Ishikawa (cell line): ENCODE data around the gene ARSA.
A peak's percentile ranks its signal among the peaks of the same experiment; 100 is the strongest.

Experiments used
- CEBPB ChIP-seq: IDR thresholded peaks from 2 replicates; pipeline ENCODE4 v1.6.1; 2012
- CREB1 ChIP-seq: IDR thresholded peaks from 2 replicates; pipeline ENCODE4 v1.6.1; 2012; ENCODE audit warnings: low read depth
- EGR1 ChIP-seq: IDR thresholded peaks from 2 replicates; pipeline ENCODE4 v1.6.1; 2012
- EP300 ChIP-seq: IDR thresholded peaks from 2 replicates; pipeline ENCODE4 v1.6.1; 2012; ENCODE audit warnings: borderline replicate concordance
- FOXM1 ChIP-seq: IDR thresholded peaks from 2 replicates; pipeline ENCODE4 v1.6.1; 2012; ENCODE audit warnings: low read depth, borderline replicate concordance
- NFIC ChIP-seq: IDR thresholded peaks from 2 replicates; pipeline ENCODE4 v1.6.1; 2012
- RAD21 ChIP-seq: IDR thresholded peaks from 2 replicates; pipeline ENCODE4 v1.6.1; 2012; ENCODE audit warnings: low read depth
- TAF1 ChIP-seq: IDR thresholded peaks from 2 replicates; pipeline ENCODE4 v1.6.1; 2012; ENCODE audit warnings: low read depth, mild to moderate bottlenecking
- TCF12 ChIP-seq: IDR thresholded peaks from 2 replicates; pipeline ENCODE4 v1.6.1; 2012; ENCODE audit warnings: low read depth
- TEAD4 ChIP-seq: IDR thresholded peaks from 2 replicates; pipeline ENCODE4 v1.6.1; 2012
- YY1 ChIP-seq: IDR thresholded peaks from 2 replicates; pipeline ENCODE4 v1.6.1; 2012; ENCODE audit warnings: low read depth
- TF ChIP-seq, protein P1 (sequence below): IDR thresholded peaks from 2 replicates; pipeline ENCODE4 v1.6.1; 2012
- TF ChIP-seq, protein P2 (sequence below): IDR thresholded peaks from 2 replicates; pipeline ENCODE4 v1.6.1; 2012
- TF ChIP-seq, protein P3 (sequence below): IDR thresholded peaks from 2 replicates; pipeline ENCODE4 v1.6.1; 2012; ENCODE audit warnings: low read depth, mild to moderate bottlenecking

The ARSA gene

DNA sequence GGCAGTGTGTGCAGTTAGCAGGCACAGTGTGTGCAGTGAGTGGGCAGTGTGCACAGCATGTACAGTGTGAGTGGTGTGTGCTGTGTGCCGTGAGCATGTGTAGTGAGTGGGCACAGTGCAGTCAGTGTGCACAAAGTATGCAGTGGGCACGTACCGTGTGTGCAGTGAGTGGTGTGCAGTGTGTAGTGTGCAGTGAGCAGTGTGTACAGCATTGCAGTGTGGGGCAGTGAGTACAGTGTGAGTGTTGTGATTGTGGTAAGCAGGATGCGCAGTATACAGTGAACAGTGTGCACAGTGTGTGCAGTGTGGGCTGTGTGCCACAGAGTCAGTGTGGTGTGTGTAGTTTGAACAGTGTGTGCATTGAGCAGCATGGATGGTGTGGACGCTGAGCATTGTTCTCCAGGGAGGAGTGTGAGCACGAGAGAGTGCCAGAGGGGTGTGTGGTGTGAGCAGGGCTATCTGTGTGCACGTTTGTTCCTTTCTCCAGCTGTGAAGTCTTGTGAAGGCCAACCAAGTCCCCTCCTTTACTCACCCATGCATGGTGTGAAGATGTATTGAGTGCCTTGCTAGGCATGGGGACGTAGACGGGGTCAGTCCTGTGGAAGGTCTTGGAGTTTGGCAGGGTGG lies 47.7 kb upstream of the ARSA start:
- TF ChIP-seq, protein P1, sequence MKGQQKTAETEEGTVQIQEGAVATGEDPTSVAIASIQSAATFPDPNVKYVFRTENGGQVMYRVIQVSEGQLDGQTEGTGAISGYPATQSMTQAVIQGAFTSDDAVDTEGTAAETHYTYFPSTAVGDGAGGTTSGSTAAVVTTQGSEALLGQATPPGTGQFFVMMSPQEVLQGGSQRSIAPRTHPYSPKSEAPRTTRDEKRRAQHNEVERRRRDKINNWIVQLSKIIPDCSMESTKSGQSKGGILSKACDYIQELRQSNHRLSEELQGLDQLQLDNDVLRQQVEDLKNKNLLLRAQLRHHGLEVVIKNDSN, result no peak
- no peak for TF ChIP-seq NFIC
- TF ChIP-seq TAF1, result no peak
- TF ChIP-seq YY1, result no peak
- TF ChIP-seq, protein P2, sequence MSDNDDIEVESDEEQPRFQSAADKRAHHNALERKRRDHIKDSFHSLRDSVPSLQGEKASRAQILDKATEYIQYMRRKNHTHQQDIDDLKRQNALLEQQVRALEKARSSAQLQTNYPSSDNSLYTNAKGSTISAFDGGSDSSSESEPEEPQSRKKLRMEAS, result no peak

DNA sequence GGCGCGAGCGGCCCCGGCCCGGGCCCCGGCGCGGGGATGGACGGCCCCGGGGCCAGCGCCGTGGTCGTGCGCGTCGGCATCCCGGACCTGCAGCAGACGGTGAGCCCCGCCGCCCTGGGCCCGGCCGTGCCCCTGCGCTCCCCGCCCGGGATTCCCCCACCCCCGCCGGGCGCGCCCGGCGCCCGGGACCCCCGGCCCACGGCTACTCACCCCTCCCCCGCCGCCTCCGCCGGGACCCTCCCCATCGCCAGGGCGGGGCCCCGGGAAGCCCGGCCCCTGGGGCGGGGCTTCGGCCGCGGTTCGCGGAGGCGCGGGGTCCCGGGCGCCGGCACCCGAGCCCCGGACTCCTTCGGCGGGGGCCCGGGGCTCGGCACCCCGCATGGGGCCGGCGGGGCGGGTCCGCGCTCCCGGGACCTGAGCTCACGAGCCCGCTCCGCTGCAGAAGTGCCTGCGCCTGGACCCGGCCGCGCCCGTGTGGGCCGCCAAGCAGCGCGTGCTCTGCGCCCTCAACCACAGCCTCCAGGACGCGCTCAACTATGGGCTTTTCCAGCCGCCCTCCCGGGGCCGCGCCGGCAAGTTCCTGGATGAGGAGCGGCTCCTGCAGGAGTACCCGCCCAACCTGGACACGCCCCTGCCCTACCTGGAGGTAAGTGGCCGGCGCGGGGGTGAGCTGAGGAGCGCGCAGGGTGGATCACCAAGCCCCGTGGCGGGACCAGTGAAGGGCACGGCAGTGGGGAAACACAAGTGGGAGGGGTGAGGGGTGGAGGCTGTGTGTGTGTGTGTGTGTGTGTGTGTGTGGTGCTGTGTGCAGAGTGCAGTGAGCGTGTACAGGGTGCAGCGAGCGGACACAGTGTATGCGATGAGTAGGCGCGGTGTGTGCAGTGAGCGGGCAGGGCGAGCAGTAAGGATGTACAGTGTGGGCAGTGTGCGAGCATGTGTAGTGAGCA lies 46.9 kb upstream of the ARSA start:
- TF ChIP-seq, protein P2, result peak; percentile 85
- no peak for TF ChIP-seq CEBPB

DNA sequence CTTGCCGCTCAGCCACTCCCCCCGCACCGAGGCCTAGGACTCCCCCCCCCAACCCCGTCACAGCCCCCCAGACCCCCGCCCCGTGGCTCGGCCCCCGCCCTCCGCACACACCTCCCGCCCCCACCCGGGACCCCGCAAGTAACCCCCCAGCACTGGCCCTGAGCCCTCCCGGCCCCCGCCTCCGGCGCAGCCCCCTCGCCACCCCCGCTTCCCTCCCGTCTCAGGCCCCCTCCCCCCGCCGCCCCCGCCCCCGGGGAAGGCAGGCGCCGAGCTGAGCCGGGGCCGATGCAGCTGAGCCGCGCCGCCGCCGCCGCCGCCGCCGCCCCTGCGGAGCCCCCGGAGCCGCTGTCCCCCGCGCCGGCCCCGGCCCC lies 46.2 kb upstream of the ARSA start:
- TF ChIP-seq, protein P2, result no peak
- TF ChIP-seq RAD21, result no peak
- TF ChIP-seq TAF1, result no peak
- TF ChIP-seq CREB1, result no peak
- TF ChIP-seq, protein P1, result no peak
- no peak for TF ChIP-seq CEBPB

DNA sequence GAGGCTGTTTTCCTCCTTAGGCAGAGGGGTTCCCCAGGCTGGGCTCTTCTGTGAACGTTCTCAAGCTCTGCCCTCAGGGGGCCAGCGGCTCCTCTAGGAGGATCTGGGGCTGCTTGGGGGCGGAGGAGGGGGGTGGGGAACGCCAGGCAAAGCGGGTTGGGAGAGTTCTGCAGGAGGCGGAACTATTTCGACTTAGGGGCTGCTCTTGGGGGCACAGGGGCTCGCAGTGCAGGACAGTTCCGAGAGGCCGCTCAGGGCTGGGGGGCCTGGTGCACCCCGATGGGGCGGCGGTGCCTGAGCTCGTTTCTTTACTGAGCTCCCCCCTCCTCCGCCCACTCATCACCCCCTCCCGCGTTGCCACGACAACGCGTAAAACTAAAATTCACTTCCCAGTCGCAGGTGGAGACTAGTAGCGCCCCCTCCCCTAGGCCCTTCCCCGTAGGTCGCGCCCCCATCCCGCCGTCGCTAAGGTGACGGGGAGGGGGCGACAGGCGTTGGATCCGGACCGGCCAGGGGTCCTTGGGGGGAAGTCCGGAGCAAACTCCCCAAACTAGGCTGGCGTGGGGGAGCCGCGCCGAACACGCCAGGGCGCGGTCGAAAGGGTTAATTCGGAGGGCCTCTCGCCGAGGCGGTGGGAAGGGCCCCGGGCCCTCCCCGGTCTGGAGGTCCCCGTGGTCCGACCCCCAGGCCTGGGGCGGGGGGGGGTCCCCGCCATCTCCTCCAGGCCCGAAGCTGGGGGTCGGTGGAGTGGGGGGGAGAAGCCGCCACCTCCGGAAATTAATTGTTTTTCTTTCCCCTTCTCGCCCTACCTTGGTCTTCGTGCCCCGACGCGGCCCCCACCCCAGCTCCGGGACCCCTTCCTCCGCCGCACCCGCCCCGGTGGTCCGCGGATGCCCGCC lies 45.5 kb upstream of the ARSA start:
- TF ChIP-seq TAF1 (no peak), TEAD4 (no peak), YY1 (no peak), RAD21 (no peak), EP300 (no peak), TCF12 (no peak), EGR1 (no peak), CREB1 (no peak), FOXM1 (no peak)
- TF ChIP-seq, protein P3, sequence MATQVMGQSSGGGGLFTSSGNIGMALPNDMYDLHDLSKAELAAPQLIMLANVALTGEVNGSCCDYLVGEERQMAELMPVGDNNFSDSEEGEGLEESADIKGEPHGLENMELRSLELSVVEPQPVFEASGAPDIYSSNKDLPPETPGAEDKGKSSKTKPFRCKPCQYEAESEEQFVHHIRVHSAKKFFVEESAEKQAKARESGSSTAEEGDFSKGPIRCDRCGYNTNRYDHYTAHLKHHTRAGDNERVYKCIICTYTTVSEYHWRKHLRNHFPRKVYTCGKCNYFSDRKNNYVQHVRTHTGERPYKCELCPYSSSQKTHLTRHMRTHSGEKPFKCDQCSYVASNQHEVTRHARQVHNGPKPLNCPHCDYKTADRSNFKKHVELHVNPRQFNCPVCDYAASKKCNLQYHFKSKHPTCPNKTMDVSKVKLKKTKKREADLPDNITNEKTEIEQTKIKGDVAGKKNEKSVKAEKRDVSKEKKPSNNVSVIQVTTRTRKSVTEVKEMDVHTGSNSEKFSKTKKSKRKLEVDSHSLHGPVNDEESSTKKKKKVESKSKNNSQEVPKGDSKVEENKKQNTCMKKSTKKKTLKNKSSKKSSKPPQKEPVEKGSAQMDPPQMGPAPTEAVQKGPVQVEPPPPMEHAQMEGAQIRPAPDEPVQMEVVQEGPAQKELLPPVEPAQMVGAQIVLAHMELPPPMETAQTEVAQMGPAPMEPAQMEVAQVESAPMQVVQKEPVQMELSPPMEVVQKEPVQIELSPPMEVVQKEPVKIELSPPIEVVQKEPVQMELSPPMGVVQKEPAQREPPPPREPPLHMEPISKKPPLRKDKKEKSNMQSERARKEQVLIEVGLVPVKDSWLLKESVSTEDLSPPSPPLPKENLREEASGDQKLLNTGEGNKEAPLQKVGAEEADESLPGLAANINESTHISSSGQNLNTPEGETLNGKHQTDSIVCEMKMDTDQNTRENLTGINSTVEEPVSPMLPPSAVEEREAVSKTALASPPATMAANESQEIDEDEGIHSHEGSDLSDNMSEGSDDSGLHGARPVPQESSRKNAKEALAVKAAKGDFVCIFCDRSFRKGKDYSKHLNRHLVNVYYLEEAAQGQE, result no peak
- TF ChIP-seq, protein P1, result no peak
- TF ChIP-seq, protein P2, result no peak

DNA sequence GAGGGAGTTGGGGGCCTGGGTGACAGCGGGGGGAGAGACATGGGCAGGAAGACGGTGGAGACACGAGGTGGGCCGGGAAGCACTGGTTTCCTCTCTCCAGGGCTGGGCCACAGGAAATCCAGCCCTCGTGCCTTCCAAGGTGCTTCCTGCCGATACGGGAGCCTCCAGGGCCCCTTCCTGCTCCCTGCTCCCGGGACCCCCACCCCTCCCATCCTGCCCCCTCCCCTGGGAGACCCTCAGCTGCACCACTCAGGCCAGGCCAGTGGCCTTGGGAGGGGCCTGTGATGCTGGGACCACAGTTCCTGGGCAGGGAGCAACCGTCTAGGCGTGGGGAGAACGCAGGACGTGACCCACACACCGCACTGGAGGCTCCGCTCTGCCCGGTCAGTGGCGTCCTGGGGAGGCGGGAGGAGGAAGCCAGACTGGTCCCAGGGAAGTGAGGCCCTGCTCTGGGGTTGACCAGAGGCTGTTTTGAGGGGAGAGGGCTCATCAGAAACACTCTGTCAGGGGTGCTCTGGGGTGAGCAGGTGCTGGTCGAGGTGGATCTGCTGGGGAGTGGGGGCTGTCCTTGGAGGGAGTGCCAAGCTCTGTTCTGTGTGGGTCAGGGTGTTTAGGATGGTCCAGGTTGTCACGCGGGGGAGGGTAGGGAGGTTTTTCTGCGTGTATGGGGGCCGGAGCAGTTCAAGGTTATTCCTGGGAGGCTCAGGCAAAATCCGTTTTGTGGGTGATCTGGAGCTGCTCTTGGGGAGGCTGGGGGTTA lies 44.7 kb upstream of the ARSA start, which contains the start of gene SHANK3:
SHANK3 (plus strand) TSS at position 353 of the 760 bp plus-strand sequence.
- no peak for TF ChIP-seq CEBPB
- TF ChIP-seq, protein P2, result no peak
- TF ChIP-seq EGR1, result no peak
- TF ChIP-seq RAD21, result no peak
- no peak for TF ChIP-seq CREB1
- TF ChIP-seq YY1, result no peak
- no peak for TF ChIP-seq TCF12
- TF ChIP-seq, protein P3, result no peak
- no peak for TF ChIP-seq TEAD4
- no peak for TF ChIP-seq TAF1
- TF ChIP-seq EP300, result no peak
- TF ChIP-seq FOXM1, result no peak
- TF ChIP-seq, protein P1, result no peak
- TF ChIP-seq NFIC, result no peak
